ENCODE measurements around the gene RAB4B.
"Not testable (repeated sequence)": the region's sequence is repeated elsewhere in the genome, so short reads cannot be mapped to it uniquely, and the experiment has no call there.

The RAB4B gene

GRCh38 chr19:40777937-40778705 lies at the start of gene RAB4B:
RAB4B (plus strand) TSS chr19:40778247; CDS start chr19:40778376, 129 bp downstream.
- peak; percentile 99 to 100 for DNase-seq (ENCODE audit: low read depth in 2 of 2)

GRCh38 chr19:40730065-40730464 lies 48.0 kb upstream of the RAB4B start:
- not testable (repeated sequence) for DNase-seq (ENCODE audit: low read depth in 2 of 2)

GRCh38 chr19:40732304-40732703 lies 45.7 kb upstream of the RAB4B start:
- not testable (repeated sequence) for DNase-seq (ENCODE audit: low read depth in 2 of 2)

GRCh38 chr19:40733149-40733548 lies 44.9 kb upstream of the RAB4B start:
- no peak for DNase-seq (ENCODE audit: low read depth in 2 of 2)

GRCh38 chr19:40735013-40735771 lies 42.9 kb upstream of the RAB4B start:
- no peak for DNase-seq (ENCODE audit: low read depth in 2 of 2)

- no peak for DNase-seq (ENCODE audit: low read depth in 2 of 2)
These were observed 41.4 kb upstream of the RAB4B start for GRCh38 chr19:40736661-40737060.

GRCh38 chr19:40737102-40737644 lies 40.9 kb upstream of the RAB4B start:
- no peak for DNase-seq (ENCODE audit: low read depth in 2 of 2)

GRCh38 chr19:40739030-40739839 lies 38.8 kb upstream of the RAB4B start:
- no peak for DNase-seq (ENCODE audit: low read depth in 2 of 2)

- no peak for DNase-seq (ENCODE audit: low read depth in 2 of 2)
These were observed 38.0 kb upstream of the RAB4B start for GRCh38 chr19:40739871-40740703.

GRCh38 chr19:40740747-40741146 lies 37.3 kb upstream of the RAB4B start:
- no peak for DNase-seq (ENCODE audit: low read depth in 2 of 2)

GRCh38 chr19:40741527-40742390 lies 36.3 kb upstream of the RAB4B start:
- no peak for DNase-seq (ENCODE audit: low read depth in 2 of 2)

- no peak for DNase-seq (ENCODE audit: low read depth in 2 of 2)
These were observed 35.6 kb upstream of the RAB4B start for GRCh38 chr19:40742477-40742876.

GRCh38 chr19:40742886-40743285 lies 35.2 kb upstream of the RAB4B start:
- no peak for DNase-seq (ENCODE audit: low read depth in 2 of 2)

- DNase-seq (ENCODE audit: low read depth in 2 of 2): no peak
These were observed 34.1 kb upstream of the RAB4B start for GRCh38 chr19:40743926-40744325.

- no peak for DNase-seq (ENCODE audit: low read depth in 2 of 2)
These were observed 33.3 kb upstream of the RAB4B start for GRCh38 chr19:40744554-40745401.

- no peak for DNase-seq (ENCODE audit: low read depth in 2 of 2)
These were observed 32.7 kb upstream of the RAB4B start for GRCh38 chr19:40745402-40745780.

- DNase-seq (ENCODE audit: low read depth in 2 of 2): no peak
These were observed 30.5 kb upstream of the RAB4B start for GRCh38 chr19:40747536-40747935.

- peak; percentile 96 to 99 for DNase-seq (ENCODE audit: low read depth in 2 of 2)
These were observed 27.8 kb upstream of the RAB4B start, which contains the start of gene ACTMAP for GRCh38 chr19:40750058-40750873. ACTMAP (minus strand) TSS chr19:40750477; CDS start chr19:40749803, 674 bp downstream.
